Nephron progenitor cell (in vitro differentiated cells): Measurements from ENCODE around the gene FARP2.

ENCODE experiments used
- DNase-seq: peaks from one replicate; pipeline ENCODE4 v3.0.0; 2021
- H3K27ac Mint-ChIP-seq: 2 replicates; pipeline ENCODE4 v1.8.0; 2021; ENCODE audit warnings: mild to moderate bottlenecking, moderate library complexity, mixed read lengths
- H3K27me3 Mint-ChIP-seq: 2 replicates; pipeline ENCODE4 v1.8.0; 2021; ENCODE audit warnings: mild to moderate bottlenecking, low read depth, mixed read lengths; ENCODE audit not compliant: poor library complexity
- H3K36me3 Mint-ChIP-seq: 2 replicates; pipeline ENCODE4 v1.8.0; 2021; ENCODE audit warnings: low read depth, mixed read lengths
- H3K4me1 Mint-ChIP-seq: 2 replicates; pipeline ENCODE4 v1.8.0; 2021; ENCODE audit warnings: mixed read lengths
- H3K4me3 Mint-ChIP-seq: 2 replicates; pipeline ENCODE4 v1.8.0; 2021; ENCODE audit warnings: mild to moderate bottlenecking, moderate library complexity, mixed read lengths
- H3K9me3 Mint-ChIP-seq: 2 replicates; pipeline ENCODE4 v1.8.0; 2021; ENCODE audit warnings: mild to moderate bottlenecking, moderate library complexity, mixed read lengths
- CTCF ChIP-seq: fragments of 200-600 bp; sonication (generic); IDR thresholded peaks from 2 replicates; pipeline ENCODE4 v1.5.0; 2021; ENCODE audit warnings: antibody characterized with exemption

FARP2 gene

GRCh38 chr2:241355983-241356870, at the start of gene FARP2:
FARP2 (plus strand) TSS chr2:241356285; CDS start chr2:241373108, 16,823 bp downstream.
- Mint-ChIP-seq H3K4me1 (peaks cover 54% of the 10 kb centered on the region), H3K27me3 (peaks cover under 1% of the 10 kb centered on the region), H3K27ac (no peak within 1 kb of the TSS), H3K9me3 (no peaks in the 10 kb centered on the region), H3K36me3 (peaks cover 24% of the 10 kb centered on the region), H3K4me3 (peak within 1 kb of the TSS; percentile 81)
- no peak for TF ChIP-seq CTCF
- DNase-seq = peak; percentile 99

GRCh38 chr2:241307055-241307454, 49.0 kb upstream of the FARP2 start:
- Mint-ChIP-seq H3K27me3 (no peaks in the 10 kb centered on the region), H3K36me3 (peaks cover 7% of the 10 kb centered on the region), H3K4me3 (no peak overlapping the region), H3K9me3 (no peaks in the 10 kb centered on the region), H3K27ac (no peak overlapping the region), H3K4me1 (peaks cover 72% of the 10 kb centered on the region)
- DNase-seq = no peak
- no peak for TF ChIP-seq CTCF

GRCh38 chr2:241308267-241308666, 47.8 kb upstream of the FARP2 start:
- H3K36me3 Mint-ChIP-seq = peaks cover 7% of the 10 kb centered on the region
- DNase-seq = no peak
- H3K4me3 Mint-ChIP-seq = no peak overlapping the region
- no peaks in the 10 kb centered on the region for H3K9me3 Mint-ChIP-seq
- no peak overlapping the region for H3K27ac Mint-ChIP-seq
- H3K27me3 Mint-ChIP-seq = no peaks in the 10 kb centered on the region
- TF ChIP-seq CTCF = no peak
- peaks cover 71% of the 10 kb centered on the region for H3K4me1 Mint-ChIP-seq

GRCh38 chr2:241308832-241309500, 47.1 kb upstream of the FARP2 start:
- Mint-ChIP-seq H3K27ac (peak overlapping the region; percentile 63), H3K4me1 (peaks cover 71% of the 10 kb centered on the region), H3K36me3 (peaks cover 7% of the 10 kb centered on the region), H3K27me3 (no peaks in the 10 kb centered on the region), H3K4me3 (no peak overlapping the region), H3K9me3 (no peaks in the 10 kb centered on the region)
- no peak for TF ChIP-seq CTCF
- no peak for DNase-seq

GRCh38 chr2:241309684-241310117, 46.4 kb upstream of the FARP2 start:
- TF ChIP-seq CTCF = no peak
- DNase-seq = no peak
- Mint-ChIP-seq H3K9me3 (no peaks in the 10 kb centered on the region), H3K4me1 (peaks cover 70% of the 10 kb centered on the region), H3K27ac (peak overlapping the region; percentile 89), H3K36me3 (peaks cover 7% of the 10 kb centered on the region), H3K27me3 (no peaks in the 10 kb centered on the region), H3K4me3 (no peak overlapping the region)
